Lung microvascular endothelial cell (primary cell): ENCODE data around the gene CDH13. TPM values are rescaled to one million over a fixed set of nuclear protein-coding genes. Genes with fewer than 3 reads are reported as not detected.

Source experiments
- DNase-seq, 2 donors: peaks; one replicate each; pipeline versions ENCODE4 v3.0.0 to v3.0.0-alpha.2; 2010; ENCODE audit warnings: low read depth in 2 of 2
- total RNA-seq: library from RNA; depleted of rRNA; stranded (reverse); fragments of >200 nt; gene quantifications from 2 replicates; pipeline ENCODE4 v1.2.1, GENCODE V29; 2014

Gene CDH13
- total RNA-seq, 1 donor from 2014 or later, result 14.5 TPM

DNA sequence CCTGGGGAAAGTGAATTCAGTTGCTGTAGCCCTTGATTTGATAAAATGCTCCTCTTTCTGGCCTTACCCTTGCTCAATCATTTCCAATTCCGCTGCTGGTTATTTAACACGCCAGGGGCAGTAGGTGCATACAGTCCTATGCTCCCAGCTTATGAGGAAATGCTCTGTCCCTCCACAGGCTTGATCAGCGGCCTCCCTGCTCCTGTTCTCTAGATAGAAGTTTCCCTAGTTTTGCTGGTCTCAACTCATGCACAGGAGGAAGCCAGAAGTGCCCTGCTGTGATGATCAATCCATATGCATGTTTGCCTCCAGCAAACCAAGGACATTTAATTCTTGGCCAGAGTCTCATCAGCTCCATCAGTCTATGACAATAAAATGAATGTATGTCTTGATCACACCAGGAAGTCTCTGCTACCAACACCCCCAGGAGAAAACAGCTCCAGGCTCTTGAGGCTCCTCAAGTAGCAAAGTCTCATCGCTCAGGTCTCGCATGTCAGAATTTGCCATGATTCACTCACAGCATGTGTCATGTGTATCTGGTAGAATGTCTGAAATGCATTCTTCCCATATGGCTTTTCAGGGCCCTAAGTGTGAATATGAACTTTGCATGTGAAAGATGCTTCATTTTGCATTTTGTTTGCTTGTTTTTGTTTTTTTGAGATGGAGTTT, 208.9 kb downstream of the CDH13 start:
- no peak for DNase-seq

DNA sequence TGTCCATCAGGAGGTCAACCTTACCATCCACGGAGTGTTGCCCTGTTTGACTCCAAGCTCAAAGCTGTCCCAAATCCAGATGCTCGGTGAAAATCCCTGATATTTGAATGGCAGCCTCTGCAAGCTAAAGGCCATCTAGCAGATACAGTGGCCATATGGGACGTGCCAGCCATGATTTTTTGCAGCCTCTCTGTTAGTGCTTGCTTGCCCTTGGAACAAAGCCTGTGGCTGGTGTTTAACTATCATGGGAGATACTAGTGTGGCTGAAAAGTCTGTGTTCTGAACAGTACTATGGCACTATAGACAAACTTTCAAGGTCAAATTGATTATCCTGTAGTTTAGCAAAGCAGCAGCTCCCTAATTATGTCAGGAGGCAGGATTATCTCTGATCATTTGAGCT, 214.3 kb downstream of the CDH13 start:
- DNase-seq, result no peak

- DNase-seq, result no peak
Measured at GRCh38 chr16:82843606-82844271, 217.0 kb downstream of the CDH13 start.

DNA sequence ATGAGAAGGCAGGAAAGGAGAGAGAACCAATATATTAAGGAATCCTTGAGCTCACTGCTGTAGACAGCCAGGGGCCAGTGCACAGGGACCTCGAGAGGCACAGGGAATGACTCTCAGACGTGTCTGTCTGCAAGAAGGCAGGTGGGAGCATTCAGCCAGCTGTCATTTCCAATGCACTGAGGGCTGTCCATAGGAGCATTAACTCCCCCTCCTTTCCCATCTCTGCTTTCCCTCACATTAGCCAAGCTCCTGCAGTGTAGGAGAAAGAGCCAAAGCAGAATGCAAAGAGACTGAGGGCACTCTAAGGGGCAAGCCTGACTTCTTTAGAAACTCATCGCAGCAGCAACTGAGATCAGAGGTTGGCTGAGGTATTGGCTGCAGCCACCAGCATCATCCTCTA, 218.3 kb downstream of the CDH13 start:
- DNase-seq, result no peak

GRCh38 chr16:82846806-82847205, 220.0 kb downstream of the CDH13 start:
- DNase-seq, result no peak

GRCh38 chr16:82848013-82848412, 221.2 kb downstream of the CDH13 start:
- DNase-seq, result no peak

- DNase-seq, result no peak
Measured at GRCh38 chr16:82852388-82853008, 225.7 kb downstream of the CDH13 start.

DNA sequence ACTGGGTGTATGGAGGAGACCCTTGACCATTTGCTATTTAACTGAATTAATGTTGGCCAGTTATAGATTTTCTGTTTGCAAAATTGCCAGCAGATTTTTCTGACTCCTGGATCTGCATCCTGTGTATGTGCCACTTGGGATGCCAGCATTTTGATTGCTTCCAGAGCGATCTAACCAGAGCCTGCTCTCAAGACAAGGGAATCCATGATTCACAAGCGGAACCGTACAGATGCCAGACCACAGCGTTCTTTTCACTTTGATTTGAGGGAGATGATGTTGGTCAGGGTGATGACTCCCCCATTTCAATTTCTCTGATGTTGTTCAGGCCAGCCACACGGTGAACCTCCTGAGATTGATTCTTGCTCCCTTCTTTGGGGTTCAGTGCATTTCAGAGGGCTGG, 228.7 kb downstream of the CDH13 start:
- DNase-seq, result no peak

GRCh38 chr16:82857693-82858365, 231.1 kb downstream of the CDH13 start:
- DNase-seq, result no peak

DNA sequence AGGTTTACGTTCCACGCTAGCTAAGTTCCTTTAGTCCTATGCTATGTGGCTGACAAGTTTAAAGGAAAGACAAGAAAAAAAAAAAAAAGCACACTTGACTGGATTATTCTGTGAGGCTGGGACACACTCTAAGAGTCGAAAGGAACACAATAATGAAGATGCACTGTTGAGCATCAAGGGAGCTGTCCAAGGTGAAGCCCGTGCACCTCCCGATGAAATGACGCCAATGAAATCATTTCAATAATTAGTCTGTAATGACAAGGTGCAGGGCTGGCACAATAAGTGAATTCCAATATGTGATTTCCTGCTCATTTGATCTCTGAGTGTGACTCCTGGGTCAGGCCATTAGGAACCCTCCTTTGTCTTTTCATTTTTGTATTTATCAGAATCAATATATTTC, 232.9 kb downstream of the CDH13 start:
- no peak for DNase-seq

GRCh38 chr16:82860071-82860470, 233.3 kb downstream of the CDH13 start:
- DNase-seq, result no peak

GRCh38 chr16:82862057-82862456, 235.3 kb downstream of the CDH13 start:
- no peak for DNase-seq

- no peak for DNase-seq
Measured at GRCh38 chr16:82864332-82865040, 237.7 kb downstream of the CDH13 start.

GRCh38 chr16:82865412-82865811, 238.6 kb downstream of the CDH13 start:
- DNase-seq, result no peak

- DNase-seq, result peak; percentile 17 to 42
Measured at GRCh38 chr16:82867485-82867884, 240.7 kb downstream of the CDH13 start.

DNA sequence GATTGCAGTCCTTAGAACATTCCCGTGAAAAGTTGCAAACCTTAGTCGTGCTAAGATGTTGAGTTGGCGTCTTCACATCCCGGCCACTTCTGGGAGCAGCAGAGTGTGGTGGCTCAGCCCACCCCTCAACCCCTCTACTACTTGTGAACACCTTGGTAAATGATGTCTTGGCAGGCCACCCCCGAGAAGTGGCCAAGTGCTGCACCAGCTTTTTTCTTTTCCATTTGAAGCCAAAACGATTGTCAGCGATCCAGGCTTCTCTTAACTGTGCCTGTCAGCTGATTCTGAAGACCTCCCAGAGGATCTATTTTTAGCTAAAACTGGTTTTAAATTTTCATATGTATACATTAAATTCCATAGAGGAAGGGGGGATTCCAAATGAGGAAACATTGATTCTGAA, 247.5 kb downstream of the CDH13 start:
- no peak for DNase-seq

DNA sequence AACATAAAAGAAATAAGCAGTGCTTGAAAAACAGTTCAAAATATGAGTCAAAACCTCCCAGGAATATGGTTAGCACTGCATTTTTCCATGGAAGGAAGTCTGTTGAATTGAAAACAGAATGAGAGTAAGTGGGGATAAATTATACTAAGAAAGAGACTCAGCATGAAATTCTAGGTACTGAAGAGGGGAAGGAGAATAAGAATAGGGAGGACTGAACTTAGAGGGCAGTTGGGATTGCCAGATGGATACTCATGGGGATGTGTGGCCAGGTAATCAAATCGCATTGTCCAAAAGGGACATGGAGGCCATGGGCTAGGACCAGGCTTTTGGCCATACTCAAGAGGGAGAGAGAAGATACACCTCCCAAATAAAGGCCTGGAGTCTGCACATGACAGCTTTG, 247.9 kb downstream of the CDH13 start:
- no peak for DNase-seq

DNA sequence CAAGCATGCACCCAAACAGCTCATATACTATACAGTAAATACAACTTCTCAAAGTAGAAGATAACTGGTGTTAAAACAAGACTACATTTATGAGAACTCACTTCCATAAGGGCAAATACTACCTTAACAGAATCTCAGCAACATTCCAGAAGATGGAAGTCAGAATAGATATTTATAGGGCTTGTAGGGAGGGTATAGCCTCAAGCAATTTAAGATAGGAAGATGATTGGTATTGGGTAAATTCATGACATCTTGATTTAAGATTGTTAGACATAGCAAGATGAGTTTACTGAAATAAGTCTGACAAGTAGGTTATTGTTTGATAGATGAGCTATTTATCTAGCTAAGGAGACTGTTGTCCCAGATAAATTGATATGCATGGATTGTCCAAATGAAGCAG, 250.2 kb downstream of the CDH13 start:
- DNase-seq, result no peak

GRCh38 chr16:82878466-82878865, 251.7 kb downstream of the CDH13 start:
- no peak for DNase-seq

- peak in 1 of 2 donors; percentile 32 for DNase-seq
Measured at GRCh38 chr16:82880346-82880745, 253.6 kb downstream of the CDH13 start.

GRCh38 chr16:82881516-82881915, 254.7 kb downstream of the CDH13 start:
- peak in 1 of 2 donors; percentile 30 for DNase-seq

- DNase-seq, result peak in 1 of 2 donors; percentile 74
Measured at GRCh38 chr16:82882226-82882625, 255.5 kb downstream of the CDH13 start.
